ENCODE data around the gene OGFOD3. TPM values are rescaled to one million over a fixed set of nuclear protein-coding genes. Genes with fewer than 3 reads are reported as not detected.

The OGFOD3 gene
- total and polyA plus RNA-seq, 9 of the 15 experiments (the other 6 are each of a cell fraction or from before 2014, with no cell fraction given) = 0.69 to 44.7 (median 18.9) TPM

- TF ChIP-seq NONO (IDR thresholded peaks at IDR 0.05; ENCODE audit: low read depth in 2 of 2, low read length in 1 of 2) (peak in 1 of 2 experiments; percentile 87; a peak in 3 of 4 replicates), NCOA2 (IDR thresholded peaks at IDR 0.05; ENCODE audit: partially characterized antibody in 2 of 2) (no peak), ZKSCAN1 (IDR thresholded peaks at IDR 0.05; ENCODE audit: low read depth, low read length) (no peak; the same call in 1 of the 2 replicates), SMARCC2 (IDR thresholded peaks at IDR 0.05; ENCODE audit: low read depth) (no peak), AFF4 (CRISPR knock-in tag; IDR thresholded peaks at IDR 0.05) (peak; percentile 44; the same call in 1 of the 2 replicates), MTA3 (IDR thresholded peaks at IDR 0.05; ENCODE audit: borderline replicate concordance) (0 out of 2 replicates have a peak, but pooled peaks have one; percentile 56), C11orf30 (IDR thresholded peaks at IDR 0.05; ENCODE audit: low read depth) (no peak), E2F4 (CRISPR knock-in tag; IDR thresholded peaks at IDR 0.05; ENCODE audit: low read depth) (no peak), XRCC5 (IDR thresholded peaks at IDR 0.05; ENCODE audit: low read depth, low read length) (no peak), KLF10 (CRISPR knock-in tag; IDR thresholded peaks at IDR 0.05) (no peak), CREB5 (CRISPR knock-in tag; IDR thresholded peaks at IDR 0.05) (no peak), TFAM (CRISPR knock-in tag; conservative IDR thresholded peaks at IDR 0.05) (no peak), ZNF77 (CRISPR knock-in tag; IDR thresholded peaks at IDR 0.05) (no peak), ESRRB (CRISPR knock-in tag; IDR thresholded peaks at IDR 0.05; ENCODE audit: borderline replicate concordance) (no peak), SAFB2 (IDR thresholded peaks at IDR 0.05; ENCODE audit: borderline replicate concordance, low read depth, low read length, severe bottlenecking) (no peak), GTF2E2 (tag; IDR thresholded peaks at IDR 0.05) (no peak; the same call in 1 of the 2 replicates), SIX5 (IDR thresholded peaks at IDR 0.05; ENCODE audit: borderline replicate concordance in 1 of 2, insufficient read depth in 1 of 2, low read depth in 1 of 2, low read length in 2 of 2) (no peak), ZNF75A (CRISPR knock-in tag; IDR thresholded peaks at IDR 0.05) (no peak), ARID2 (IDR thresholded peaks at IDR 0.05) (no peak), ZNF707 (CRISPR knock-in tag; conservative IDR thresholded peaks at IDR 0.05) (no peak), SMAD4 (CRISPR knock-in tag; conservative IDR thresholded peaks at IDR 0.05) (no peak; the same call in 1 of the 2 replicates), BCOR (IDR thresholded peaks at IDR 0.05) (no peak)
Measured at GRCh38 chr17:82450357-82451106, 32.1 kb upstream of the OGFOD3 start, which contains the start of gene CYBC1 (continued).
